ENCODE measurements around the gene SLC26A6.

- TF ChIP-seq CEBPZ (IDR thresholded peaks at IDR 0.05; ENCODE audit: low read depth, low read length) = no peak
- TF ChIP-seq SMAD1 (IDR thresholded peaks at IDR 0.05; ENCODE audit: low read depth, partially characterized antibody) = no peak
- no peak for TF ChIP-seq EZH2 (IDR thresholded peaks at IDR 0.05; ENCODE audit: borderline replicate concordance, control insufficient read depth, low read depth, low read length)
- TF ChIP-seq CTCF (IDR thresholded peaks at IDR 0.05 in 2 of 3, conservative IDR thresholded peaks at IDR 0.05 in 1 of 3; ENCODE audit: control insufficient read depth in 2 of 3, extremely low read depth in 1 of 3, insufficient read depth in 1 of 3, low read depth in 3 of 3, low read length in 3 of 3) = no peak
- no peak for TF ChIP-seq SIN3A (IDR thresholded peaks at IDR 0.05; ENCODE audit: low read depth, low read length)
- no peak for TF ChIP-seq POLR2AphosphoS5 (IDR thresholded peaks at IDR 0.05; ENCODE audit: low read length)
- no peak for TF ChIP-seq USF1 (IDR thresholded peaks at IDR 0.05; ENCODE audit: borderline replicate concordance, extremely low read length, insufficient read depth, low read depth, low read length)
- TF ChIP-seq MAX (IDR thresholded peaks at IDR 0.05; ENCODE audit: low read depth, low read length) = no peak
Measured at GRCh38 chr3:48576647-48577046, 58.6 kb downstream of the SLC26A6 start.
